ENCODE measurements around the gene SLC24A3. TPM values are rescaled to one million over a fixed set of nuclear protein-coding genes. Genes with fewer than 3 reads are reported as not detected.

SLC24A3 gene
- polyA plus RNA-seq, 1 donor = 22.8 TPM

- no peak for DNase-seq (ENCODE audit: low read depth)
Measured at GRCh38 chr20:19764207-19764606, 551.8 kb downstream of the SLC24A3 start.

GRCh38 chr20:19765266-19765665 is 552.8 kb downstream of the SLC24A3 start:
- no peak for DNase-seq (ENCODE audit: low read depth)

- no peak for DNase-seq (ENCODE audit: low read depth)
Measured at GRCh38 chr20:19765913-19766312, 553.5 kb downstream of the SLC24A3 start.

GRCh38 chr20:19767070-19767469 is 554.6 kb downstream of the SLC24A3 start:
- no peak for DNase-seq (ENCODE audit: low read depth)

GRCh38 chr20:19768325-19768842 is 555.9 kb downstream of the SLC24A3 start:
- DNase-seq (ENCODE audit: low read depth) = no peak

- DNase-seq (ENCODE audit: low read depth) = no peak
Measured at GRCh38 chr20:19769507-19769906, 557.1 kb downstream of the SLC24A3 start.

- DNase-seq (ENCODE audit: low read depth) = no peak
Measured at GRCh38 chr20:19770375-19770774, 557.9 kb downstream of the SLC24A3 start.

GRCh38 chr20:19771031-19771430 is 558.6 kb downstream of the SLC24A3 start:
- no peak for DNase-seq (ENCODE audit: low read depth)
